Neuronal stem cell (in vitro differentiated cells): ENCODE results near the gene BRAT1.

Source experiments
- DNase-seq: peaks from one replicate; pipeline ENCODE4 v3.0.0-alpha.2; 2013; ENCODE audit warnings: low spot score
- H2AFZ ChIP-seq: one replicate; pipeline ENCODE4 v1.6.1; 2013; ENCODE audit warnings: mild to moderate bottlenecking, low read length, inconsistent platforms
- H2AK5ac ChIP-seq: 2 replicates; pipeline ENCODE4 v1.6.1; 2013; ENCODE audit warnings: low read depth, mild to moderate bottlenecking, inconsistent platforms, low read length, moderate library complexity, mixed read lengths
- H2BK120ac ChIP-seq: 2 replicates; pipeline ENCODE4 v1.6.1; 2013; ENCODE audit warnings: low read depth, mild to moderate bottlenecking, inconsistent platforms, low read length, moderate library complexity, mixed read lengths
- H2BK12ac ChIP-seq: one replicate; pipeline ENCODE4 v1.6.1; 2013; ENCODE audit warnings: low read length, inconsistent platforms
- H2BK15ac ChIP-seq: 2 replicates; pipeline ENCODE4 v1.6.1; 2013; ENCODE audit warnings: mild to moderate bottlenecking, low read length, inconsistent platforms, mixed read lengths
- H2BK5ac ChIP-seq: one replicate; pipeline ENCODE4 v1.6.1; 2013; ENCODE audit warnings: inconsistent platforms, mild to moderate bottlenecking, low read length, moderate library complexity
- H3K14ac ChIP-seq: one replicate; pipeline ENCODE4 v1.6.1; 2013; ENCODE audit warnings: low read length, inconsistent platforms
- H3K18ac ChIP-seq: 2 replicates; pipeline ENCODE4 v1.6.1; 2013; ENCODE audit warnings: low read length, inconsistent platforms
- H3K23ac ChIP-seq: 2 replicates; pipeline ENCODE4 v1.6.1; 2013; ENCODE audit warnings: low read depth, mild to moderate bottlenecking, mixed read lengths, low read length, inconsistent platforms; ENCODE audit not compliant: poor library complexity
- H3K27ac ChIP-seq: replicated peaks from 3 replicates; pipeline ENCODE4 v1.5.1; 2013; ENCODE audit warnings: low read length, inconsistent platforms
- H3K27me3 ChIP-seq, 3 experiments: 2 replicates each; pipeline ENCODE4 v1.6.1; 2013; ENCODE audit warnings: low read length in 3 of 3, mild to moderate bottlenecking in 2 of 3, inconsistent platforms in 1 of 3, low read depth in 1 of 3, mixed read lengths in 1 of 3, moderate library complexity in 1 of 3; ENCODE audit not compliant: control insufficient read depth in 3 of 3, insufficient read depth in 3 of 3
- H3K36me3 ChIP-seq, 2 donors: replicated peaks in 1 of 2; 2 replicates each; pipeline ENCODE4 v1.6.1; 2013; ENCODE audit warnings: low read length in 2 of 2; ENCODE audit not compliant: control insufficient read depth in 2 of 2, insufficient read depth in 2 of 2
- H3K4ac ChIP-seq: 2 replicates; pipeline ENCODE4 v1.6.1; 2013; ENCODE audit warnings: inconsistent platforms, mild to moderate bottlenecking, low read length, moderate library complexity
- H3K4me1 ChIP-seq, 2 donors: 1 replicate in 1 of 2; 2 replicates in 1 of 2; pipeline ENCODE4 v1.6.1; 2013; ENCODE audit warnings: low read length in 2 of 2, low read depth in 1 of 2; ENCODE audit not compliant: control insufficient read depth in 2 of 2, insufficient read depth in 1 of 2
- H3K4me2 ChIP-seq: one replicate; pipeline ENCODE4 v1.6.1; 2013; ENCODE audit warnings: mild to moderate bottlenecking, low read length, inconsistent platforms; ENCODE audit not compliant: insufficient read depth, poor library complexity, severe bottlenecking
- H3K4me3 ChIP-seq, 2 donors: 2 replicates each; pipeline ENCODE4 v1.5.1; 2013; ENCODE audit warnings: low read length in 2 of 2, mild to moderate bottlenecking in 2 of 2, inconsistent platforms in 1 of 2, moderate library complexity in 1 of 2
- H3K79me1 ChIP-seq: one replicate; pipeline ENCODE4 v1.6.1; 2013; ENCODE audit warnings: low read depth, mild to moderate bottlenecking, inconsistent platforms, low read length, moderate library complexity
- H3K9ac ChIP-seq: one replicate; pipeline ENCODE4 v1.6.1; 2013; ENCODE audit warnings: mild to moderate bottlenecking, low read depth, low read length, inconsistent platforms; ENCODE audit not compliant: poor library complexity
- H3K9me3 ChIP-seq, 2 donors: replicated peaks in 1 of 2; 2 replicates each; pipeline versions ENCODE3 to v1.6.1; 2013; ENCODE audit warnings: low read length in 2 of 2, mild to moderate bottlenecking in 2 of 2, inconsistent platforms in 1 of 2, low read depth in 1 of 2, mixed read lengths in 1 of 2, moderate library complexity in 1 of 2; ENCODE audit not compliant: control insufficient read depth in 2 of 2, insufficient read depth in 1 of 2
- H4K8ac ChIP-seq: one replicate; pipeline ENCODE4 v1.6.1; 2013; ENCODE audit warnings: low read depth, mild to moderate bottlenecking, inconsistent platforms, low read length, moderate library complexity
- H4K91ac ChIP-seq: one replicate; pipeline ENCODE4 v1.6.1; 2013; ENCODE audit warnings: low read length, low read depth, mild to moderate bottlenecking, inconsistent platforms; ENCODE audit not compliant: poor library complexity
- WGBS, 2 donors: extraction: QIAGEN DNeasy Blood & Tissue Kit; methylation state at CpG; one replicate each; pipeline ENCODE4 v1.1.7; 2013; ENCODE audit warnings: missing lambda C conversion rate in 2 of 2, mixed read lengths in 1 of 2; ENCODE audit not compliant: insufficient read length in 2 of 2, insufficient replicate concordance in 1 of 2; ENCODE audit errors: extremely low coverage in 2 of 2; 5-methylcytosine and 5-hydroxymethylcytosine counted together

BRAT1 gene

GRCh38 chr7:2494191-2495130 is 60.9 kb downstream of the BRAT1 start:
- peak overlapping the region; percentile 97 for H2BK120ac ChIP-seq

DNA sequence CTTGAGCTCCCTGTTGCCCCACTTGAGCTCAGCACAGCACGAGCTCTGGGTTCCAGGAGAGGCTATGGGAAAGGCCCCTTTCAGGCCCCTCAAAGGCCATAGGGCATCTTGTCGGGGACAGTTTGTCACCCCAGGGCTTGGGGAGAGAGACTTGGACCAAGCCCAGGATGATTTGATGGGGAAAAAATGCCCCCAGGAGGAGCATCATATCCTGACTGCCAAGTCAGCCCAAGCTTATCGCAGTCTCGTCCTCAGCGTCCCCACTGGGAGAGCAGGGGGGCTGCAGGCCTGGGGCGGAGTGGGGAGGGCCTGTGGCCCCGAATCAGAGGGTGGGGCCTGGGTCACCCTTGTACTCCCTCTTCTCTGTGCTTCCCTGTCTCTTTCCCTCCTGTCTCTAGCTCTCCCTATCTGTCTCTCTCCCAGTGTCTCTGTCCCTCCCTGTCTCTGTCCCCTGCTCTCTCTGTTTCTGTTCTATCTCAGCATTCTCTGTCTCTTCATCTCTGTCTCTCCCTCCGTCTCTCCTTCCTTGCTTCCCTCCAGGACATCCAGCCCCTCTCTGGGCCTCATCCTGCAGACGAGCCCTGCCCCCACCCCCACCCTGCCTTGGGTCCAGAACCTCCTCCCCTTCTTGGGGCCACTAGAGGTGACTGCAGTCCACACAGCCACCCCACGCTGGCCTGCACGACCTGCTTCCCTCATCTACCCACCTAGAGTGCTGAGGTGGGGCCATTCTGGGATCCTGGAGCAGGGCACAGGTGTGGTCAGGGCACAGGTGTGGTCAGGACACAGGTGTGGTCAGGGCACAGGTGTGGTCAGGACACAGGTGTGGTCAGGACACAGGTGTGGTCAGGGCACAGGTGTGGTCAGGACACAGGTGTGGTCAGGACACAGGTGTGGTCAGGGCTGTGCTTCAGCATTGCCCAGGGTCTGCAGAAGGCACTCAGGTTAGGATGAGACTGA is 61.8 kb downstream of the BRAT1 start:
- no peak overlapping the region for H4K8ac ChIP-seq
- no peak overlapping the region for H3K27ac ChIP-seq
- no peak for DNase-seq
- peak overlapping the region; percentile 96 for H2BK5ac ChIP-seq
- peaks cover 42 to 47% of the 10 kb centered on the region in 2 donors for H3K4me1 ChIP-seq
- H2AK5ac ChIP-seq: peak overlapping the region; percentile 100
- no peak overlapping the region for H3K4me2 ChIP-seq
- H2AFZ ChIP-seq: no peak overlapping the region
- no peaks in the 10 kb centered on the region for H3K27me3 ChIP-seq
- peak overlapping the region; percentile 93 for H2BK12ac ChIP-seq
- H3K14ac ChIP-seq: peak overlapping the region; percentile 59
- peak overlapping the region; percentile 1 for H3K23ac ChIP-seq
- peak overlapping the region; percentile 71 for H3K4ac ChIP-seq
- peak overlapping the region; percentile 97 for H3K18ac ChIP-seq
- peaks cover 1% of the 10 kb centered on the region for H3K79me1 ChIP-seq
- no peaks in the 10 kb centered on the region for H3K9me3 ChIP-seq
- H3K36me3 ChIP-seq: no peaks in the 10 kb centered on the region
- no CpG with 5 or more reads among the region's 11 CpGs for WGBS, 2 donors
- H2BK15ac ChIP-seq: peak overlapping the region; percentile 95
- no peak overlapping the region for H3K4me3 ChIP-seq
- H3K9ac ChIP-seq: peak overlapping the region; percentile 39
- H4K91ac ChIP-seq: no peak overlapping the region
- H2BK120ac ChIP-seq: peak overlapping the region; percentile 98

More at GRCh38 chr7:2494191-2495130, 60.9 kb downstream of the BRAT1 start:
- Histone ChIP-seq H3K27me3 (no peaks in the 10 kb centered on the region), H4K91ac (peak overlapping the region; percentile 34), H3K14ac (peak overlapping the region; percentile 14), H3K4ac (peak overlapping the region; percentile 89), H3K9me3 (no peaks in the 10 kb centered on the region), H2BK12ac (peak overlapping the region; percentile 96), H3K36me3 (no peaks in the 10 kb centered on the region), H3K9ac (no peak overlapping the region), H3K79me1 (peaks cover 6% of the 10 kb centered on the region), H2AK5ac (peak overlapping the region; percentile 100), H2BK15ac (peak overlapping the region; percentile 95), H3K23ac (peak overlapping the region; percentile 16), H2AFZ (no peak overlapping the region), H3K27ac (peak overlapping the region; percentile 19), H2BK5ac (peak overlapping the region; percentile 96), H3K4me3 (no peak overlapping the region), H3K4me2 (no peak overlapping the region), H4K8ac (no peak overlapping the region), H3K4me1 (peaks cover 48% of the 10 kb centered on the region in 2 donors), H3K18ac (peak overlapping the region; percentile 97)
- no peak for DNase-seq
- no CpG with 5 or more reads among the region's 32 CpGs for WGBS, 2 donors

GRCh38 chr7:2492038-2492437 is 63.3 kb downstream of the BRAT1 start:
- H3K27me3 ChIP-seq: no peaks in the 10 kb centered on the region
- no peak overlapping the region for H2BK120ac ChIP-seq
- H3K36me3 ChIP-seq: no peaks in the 10 kb centered on the region
- DNase-seq: no peak
- no peak overlapping the region for H2BK5ac ChIP-seq
- no peak overlapping the region for H3K27ac ChIP-seq
- peaks cover 1% of the 10 kb centered on the region for H3K79me1 ChIP-seq
- H3K18ac ChIP-seq: no peak overlapping the region
- H3K4ac ChIP-seq: no peak overlapping the region
- H2AFZ ChIP-seq: no peak overlapping the region
- H3K4me2 ChIP-seq: no peak overlapping the region
- no peaks in the 10 kb centered on the region for H3K9me3 ChIP-seq
- peak overlapping the region; percentile 72 for H4K91ac ChIP-seq
- H4K8ac ChIP-seq: no peak overlapping the region
- no peak overlapping the region for H3K14ac ChIP-seq
- H2BK15ac ChIP-seq: no peak overlapping the region
- WGBS, 2 donors: no CpG with 5 or more reads among the region's 2 CpGs
- no peak overlapping the region for H2AK5ac ChIP-seq
- no peak overlapping the region for H3K9ac ChIP-seq
- no peak overlapping the region for H3K4me3 ChIP-seq
- H2BK12ac ChIP-seq: no peak overlapping the region
- H3K4me1 ChIP-seq: peaks cover 35 to 36% of the 10 kb centered on the region in 2 donors
- no peak overlapping the region for H3K23ac ChIP-seq
